ENCODE data around the gene EXTL1. TPM values are rescaled to one million over a fixed set of nuclear protein-coding genes. Genes with fewer than 3 reads are reported as not detected.

Gene EXTL1
- total RNA-seq, 1 donor from 2014 or later = 4.3 TPM

GRCh38 chr1:26041401-26041800, 19.8 kb downstream of the EXTL1 start:
- no peaks in the 10 kb centered on the region for H3K9me3 Mint-ChIP-seq (ENCODE audit: low read depth)
- TF ChIP-seq CTCF (IDR thresholded peaks at IDR 0.05) = no peak
- DNase-seq (ENCODE audit: low spot score) = no peak
- peaks cover 8% of the 10 kb centered on the region for H3K4me1 Mint-ChIP-seq (ENCODE audit: low read depth)
- no peak overlapping the region for H3K27ac Mint-ChIP-seq (ENCODE audit: unreplicated experiment)
- no peak overlapping the region for H3K4me3 Mint-ChIP-seq (ENCODE audit: unreplicated experiment)
- peaks cover 19% of the 10 kb centered on the region for H3K27me3 Mint-ChIP-seq (ENCODE audit: low read depth)
- no peaks in the 10 kb centered on the region for H3K36me3 Mint-ChIP-seq (ENCODE audit: low read depth)

- H3K36me3 Mint-ChIP-seq (ENCODE audit: low read depth) = no peaks in the 10 kb centered on the region
- H3K27me3 Mint-ChIP-seq (ENCODE audit: low read depth) = peaks cover 24% of the 10 kb centered on the region
- H3K4me3 Mint-ChIP-seq (ENCODE audit: unreplicated experiment) = no peak overlapping the region
- no peak for DNase-seq (ENCODE audit: low spot score)
- no peaks in the 10 kb centered on the region for H3K9me3 Mint-ChIP-seq (ENCODE audit: low read depth)
- TF ChIP-seq CTCF (IDR thresholded peaks at IDR 0.05) = no peak
- H3K27ac Mint-ChIP-seq (ENCODE audit: unreplicated experiment) = no peak overlapping the region
- H3K4me1 Mint-ChIP-seq (ENCODE audit: low read depth) = peaks cover 7% of the 10 kb centered on the region
Observed at GRCh38 chr1:26041978-26042377, 20.4 kb downstream of the EXTL1 start.

GRCh38 chr1:26043765-26044164, 22.2 kb downstream of the EXTL1 start:
- Mint-ChIP-seq H3K27me3 (ENCODE audit: low read depth) (peaks cover 38% of the 10 kb centered on the region), H3K4me3 (ENCODE audit: unreplicated experiment) (no peak overlapping the region), H3K36me3 (ENCODE audit: low read depth) (no peaks in the 10 kb centered on the region), H3K4me1 (ENCODE audit: low read depth) (peaks cover 7% of the 10 kb centered on the region), H3K9me3 (ENCODE audit: low read depth) (no peaks in the 10 kb centered on the region), H3K27ac (ENCODE audit: unreplicated experiment) (no peak overlapping the region)
- no peak for TF ChIP-seq CTCF (IDR thresholded peaks at IDR 0.05)
- no peak for DNase-seq (ENCODE audit: low spot score)

- H3K36me3 Mint-ChIP-seq (ENCODE audit: low read depth) = no peaks in the 10 kb centered on the region
Observed at GRCh38 chr1:26044414-26044813, 22.8 kb downstream of the EXTL1 start.

GRCh38 chr1:26044971-26045721, 23.6 kb downstream of the EXTL1 start:
- Mint-ChIP-seq H3K27me3 (ENCODE audit: low read depth) (peaks cover 50% of the 10 kb centered on the region), H3K36me3 (ENCODE audit: low read depth) (no peaks in the 10 kb centered on the region), H3K4me3 (ENCODE audit: unreplicated experiment) (peak overlapping the region; percentile 50), H3K27ac (ENCODE audit: unreplicated experiment) (no peak overlapping the region), H3K9me3 (ENCODE audit: low read depth) (no peaks in the 10 kb centered on the region), H3K4me1 (ENCODE audit: low read depth) (peaks cover 7% of the 10 kb centered on the region)
- no peak for DNase-seq (ENCODE audit: low spot score)
- no peak for TF ChIP-seq CTCF (IDR thresholded peaks at IDR 0.05)

More at GRCh38 chr1:26044414-26044813, 22.8 kb downstream of the EXTL1 start:
- H3K9me3 Mint-ChIP-seq (ENCODE audit: low read depth) = no peaks in the 10 kb centered on the region
- no peak for TF ChIP-seq CTCF (IDR thresholded peaks at IDR 0.05)
- no peak overlapping the region for H3K4me3 Mint-ChIP-seq (ENCODE audit: unreplicated experiment)
- no peak for DNase-seq (ENCODE audit: low spot score)
- H3K4me1 Mint-ChIP-seq (ENCODE audit: low read depth) = peaks cover 7% of the 10 kb centered on the region
- no peak overlapping the region for H3K27ac Mint-ChIP-seq (ENCODE audit: unreplicated experiment)
- H3K27me3 Mint-ChIP-seq (ENCODE audit: low read depth) = peaks cover 44% of the 10 kb centered on the region

Data from chondrocyte (in vitro differentiated cells).